HG03571 (cell line): Measurements from ENCODE around the gene OVOL2.
"Not testable (repeated sequence)": the region's sequence is repeated elsewhere in the genome, so short reads cannot be mapped to it uniquely, and the experiment has no call there.

ENCODE experiments used
- ATAC-seq: cut with Tn5 transposase; IDR thresholded peaks from one replicate; pipeline ENCODE4 v1.9.1; 2021; ENCODE audit not compliant: unreplicated experiment

The OVOL2 gene

DNA sequence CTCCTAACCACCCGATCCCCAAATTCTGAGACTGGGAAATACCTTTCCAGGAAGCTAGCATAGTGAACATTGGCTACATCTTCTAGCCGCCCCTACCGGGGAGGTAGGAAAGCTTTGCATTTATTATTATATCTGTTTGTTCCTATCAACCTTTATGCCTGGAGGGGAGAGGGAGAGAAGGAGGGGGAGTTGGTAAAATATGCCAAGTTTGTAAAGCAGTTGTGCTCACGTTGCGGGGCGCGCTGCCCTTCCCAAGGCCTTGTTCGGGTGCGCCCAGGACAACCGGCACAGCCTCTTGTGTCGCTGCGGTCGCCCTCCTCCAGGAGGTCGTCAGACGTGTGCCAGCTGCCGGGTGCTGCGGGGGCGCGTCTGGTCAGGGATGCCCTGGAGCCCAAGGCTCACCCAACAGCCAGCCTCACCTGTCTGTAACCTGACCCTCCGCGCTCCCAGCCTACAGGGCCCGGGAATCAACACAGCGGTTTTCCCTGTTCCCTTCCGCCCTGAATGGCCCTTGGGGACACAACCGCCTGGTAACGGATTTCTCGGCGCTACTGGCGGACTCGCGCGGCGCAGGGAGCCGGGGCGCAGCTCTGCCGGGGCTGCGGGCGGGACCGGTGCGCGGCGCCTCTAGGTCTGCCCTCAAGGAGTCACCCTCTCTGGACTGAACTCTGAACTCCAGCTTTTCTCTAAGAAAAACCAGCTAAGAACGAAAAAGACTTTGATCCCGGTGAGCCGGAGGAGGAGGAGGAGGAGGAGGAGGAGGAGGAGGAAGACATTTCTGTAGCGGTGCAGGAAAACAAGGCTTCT, 1.1 kb upstream of the OVOL2 start:
- ATAC-seq, result no peak

- ATAC-seq, result no peak
Observed at GRCh38 chr20:18057994-18058349, 256 bp upstream of the OVOL2 start.

DNA sequence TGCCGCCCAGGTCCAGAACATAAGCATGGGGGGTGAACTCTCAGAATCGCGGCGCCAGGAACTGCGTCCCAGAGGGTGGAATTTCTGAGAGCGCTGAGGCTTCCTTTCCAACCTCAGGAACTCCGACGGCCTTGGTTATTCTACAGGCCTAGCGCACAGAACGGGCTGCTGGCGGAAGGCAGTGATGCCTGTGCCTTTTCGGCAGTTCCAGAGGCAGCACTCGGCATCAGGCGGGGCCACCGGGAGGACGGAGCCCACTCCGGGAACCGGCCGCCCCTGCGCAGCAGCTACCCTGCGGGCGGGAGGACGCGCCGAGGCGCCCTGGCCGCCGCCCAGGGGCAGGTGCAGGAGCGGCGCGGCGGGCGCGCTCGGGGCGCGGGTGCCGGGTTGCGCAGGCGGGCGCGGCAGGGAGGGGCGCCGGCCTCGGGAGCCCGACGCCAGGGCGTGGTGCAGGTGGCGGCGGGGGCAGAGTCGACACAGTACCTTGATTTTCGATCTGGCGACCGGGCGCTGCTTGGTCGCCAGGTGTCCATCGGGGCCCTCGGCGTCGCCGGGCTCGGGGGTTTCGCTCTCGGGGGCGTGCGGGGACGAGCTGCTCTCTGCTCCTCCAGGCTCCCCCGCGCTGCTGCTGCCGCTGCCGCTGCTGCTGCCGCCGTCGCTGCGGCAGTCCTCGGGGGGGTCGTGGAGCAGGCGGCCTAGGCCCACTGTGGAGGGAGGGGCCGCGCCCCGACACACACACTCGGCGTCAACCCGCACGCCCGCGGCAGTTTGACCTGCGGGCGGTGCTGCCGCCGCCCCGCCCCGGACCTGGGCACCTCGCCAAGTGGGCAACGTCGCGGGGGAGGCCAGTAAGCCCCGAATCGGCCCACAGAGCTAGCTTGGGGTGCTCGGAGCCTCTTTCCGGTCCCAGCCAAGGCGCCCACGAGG, 1.3 kb downstream of the OVOL2 start:
- ATAC-seq, result no peak

GRCh38 chr20:18055261-18055660, 2.5 kb downstream of the OVOL2 start:
- no peak for ATAC-seq

DNA sequence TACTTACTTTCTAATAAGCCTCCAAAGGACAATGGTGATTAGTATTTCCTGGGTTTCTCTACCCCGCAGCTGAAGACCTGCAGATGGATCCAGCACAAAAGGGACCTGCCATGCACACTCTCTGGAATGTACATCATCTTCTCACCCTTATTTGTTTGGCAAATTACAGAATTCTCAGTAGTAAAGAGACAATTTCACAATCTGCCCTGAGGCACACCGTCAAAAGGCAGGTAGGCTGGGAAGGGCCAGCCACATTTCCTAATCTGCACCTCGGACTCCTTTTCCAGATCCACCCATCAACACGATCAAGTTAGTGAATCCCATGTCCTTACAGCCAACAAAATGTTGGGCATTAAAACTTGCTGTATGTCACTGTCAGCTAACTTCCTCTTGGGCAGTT, 4.9 kb downstream of the OVOL2 start:
- no peak for ATAC-seq

GRCh38 chr20:18050628-18051027, 7.1 kb downstream of the OVOL2 start:
- ATAC-seq, result no peak

DNA sequence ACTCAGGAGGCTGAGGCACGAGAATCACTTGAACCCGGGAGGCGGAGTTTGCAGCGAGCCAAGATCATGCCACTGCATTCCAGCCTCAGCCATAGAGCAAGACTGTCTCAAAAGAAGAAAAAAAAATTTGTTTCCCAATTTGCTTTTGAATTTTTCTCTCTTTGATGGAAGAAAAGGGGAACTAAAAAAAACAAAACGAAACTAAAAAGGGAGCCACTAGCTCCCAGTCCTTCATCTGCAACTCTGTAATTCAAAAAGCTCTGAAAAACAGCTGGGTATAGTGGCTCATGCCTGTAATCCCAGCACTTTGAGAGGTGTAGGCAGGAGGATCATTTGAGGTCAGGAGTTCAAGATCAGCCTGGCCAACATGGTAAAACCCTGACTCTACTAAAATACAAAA, 9.5 kb downstream of the OVOL2 start:
- no peak for ATAC-seq

DNA sequence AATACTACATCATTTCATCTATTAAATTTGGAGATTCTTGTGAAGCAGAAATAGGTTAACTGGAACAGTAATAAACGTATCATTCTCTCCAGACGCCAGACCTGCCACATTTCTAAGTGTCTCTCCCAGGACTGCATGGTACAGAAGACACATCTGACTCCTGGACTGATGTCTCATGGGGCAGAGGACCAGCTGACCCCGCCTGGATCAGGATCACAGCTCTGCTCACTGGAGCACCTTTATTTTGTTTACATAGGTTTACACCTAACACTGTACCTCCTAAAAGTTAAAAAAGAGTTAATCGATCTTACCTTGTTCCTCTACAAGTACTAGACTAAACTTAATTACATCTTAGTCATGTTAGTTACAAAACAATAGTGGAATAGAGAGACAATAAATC, 11.2 kb downstream of the OVOL2 start:
- ATAC-seq, result no peak

DNA sequence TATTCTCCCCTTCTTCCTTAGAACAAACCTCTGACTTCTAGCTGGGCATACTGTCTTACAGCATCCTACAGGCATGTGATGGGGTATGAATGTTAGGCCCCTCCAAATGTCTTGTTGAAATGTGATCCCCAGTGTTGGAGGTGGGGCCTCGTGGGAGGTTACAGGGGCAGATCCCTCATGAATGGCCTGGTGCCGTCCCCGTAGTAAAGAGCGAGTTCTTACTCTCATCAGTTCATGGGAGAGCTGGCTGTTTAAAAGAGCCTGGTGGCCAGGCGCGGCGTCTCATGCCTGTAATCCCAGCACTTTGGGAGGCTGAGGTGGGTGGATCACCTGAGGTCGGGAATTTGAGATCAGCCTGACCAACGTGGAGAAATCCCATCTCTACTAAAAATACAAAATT, 15.5 kb downstream of the OVOL2 start:
- no peak for ATAC-seq

DNA sequence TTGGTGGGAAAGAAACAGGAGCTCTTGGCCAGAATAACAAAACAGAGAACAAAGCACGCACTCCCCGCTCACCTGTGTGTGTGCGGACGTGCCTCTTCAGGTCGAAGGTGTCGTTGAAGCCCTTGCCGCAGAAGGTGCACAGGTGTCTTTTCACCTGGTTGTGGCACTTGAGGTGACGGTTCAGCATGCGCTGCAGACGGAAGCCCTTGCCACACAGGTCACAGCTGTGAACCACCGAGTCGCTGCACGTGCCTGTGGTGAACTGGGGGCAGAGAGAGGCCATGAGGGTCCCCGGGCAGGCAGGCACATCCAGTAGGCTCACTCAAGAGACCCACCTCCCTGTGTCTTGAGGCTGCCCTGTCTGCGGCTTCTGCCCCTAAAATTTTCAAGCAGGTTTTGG, 16.3 kb downstream of the OVOL2 start:
- ATAC-seq, result no peak

- ATAC-seq, result no peak
Observed at GRCh38 chr20:18039063-18039462, 18.7 kb downstream of the OVOL2 start.

DNA sequence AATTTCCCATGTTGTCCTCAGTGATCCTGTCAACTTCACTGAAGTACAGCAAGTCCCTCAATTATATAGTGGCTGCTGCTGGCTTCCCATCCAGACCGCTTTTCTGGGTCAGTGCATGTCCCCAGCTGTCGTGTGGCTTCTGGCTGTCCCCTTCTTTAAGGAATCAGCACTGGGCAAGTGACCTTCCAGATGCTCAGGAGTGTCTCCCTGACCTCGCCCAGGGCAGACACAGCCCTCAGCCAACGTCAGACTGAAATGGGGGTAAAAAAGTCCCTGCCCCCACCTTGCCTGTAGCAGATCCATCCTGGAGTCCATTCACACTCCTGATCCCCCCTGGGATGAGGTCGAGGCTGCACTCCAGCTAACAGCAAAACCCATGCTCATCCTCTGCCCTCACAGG, 23.7 kb downstream of the OVOL2 start:
- no peak for ATAC-seq

DNA sequence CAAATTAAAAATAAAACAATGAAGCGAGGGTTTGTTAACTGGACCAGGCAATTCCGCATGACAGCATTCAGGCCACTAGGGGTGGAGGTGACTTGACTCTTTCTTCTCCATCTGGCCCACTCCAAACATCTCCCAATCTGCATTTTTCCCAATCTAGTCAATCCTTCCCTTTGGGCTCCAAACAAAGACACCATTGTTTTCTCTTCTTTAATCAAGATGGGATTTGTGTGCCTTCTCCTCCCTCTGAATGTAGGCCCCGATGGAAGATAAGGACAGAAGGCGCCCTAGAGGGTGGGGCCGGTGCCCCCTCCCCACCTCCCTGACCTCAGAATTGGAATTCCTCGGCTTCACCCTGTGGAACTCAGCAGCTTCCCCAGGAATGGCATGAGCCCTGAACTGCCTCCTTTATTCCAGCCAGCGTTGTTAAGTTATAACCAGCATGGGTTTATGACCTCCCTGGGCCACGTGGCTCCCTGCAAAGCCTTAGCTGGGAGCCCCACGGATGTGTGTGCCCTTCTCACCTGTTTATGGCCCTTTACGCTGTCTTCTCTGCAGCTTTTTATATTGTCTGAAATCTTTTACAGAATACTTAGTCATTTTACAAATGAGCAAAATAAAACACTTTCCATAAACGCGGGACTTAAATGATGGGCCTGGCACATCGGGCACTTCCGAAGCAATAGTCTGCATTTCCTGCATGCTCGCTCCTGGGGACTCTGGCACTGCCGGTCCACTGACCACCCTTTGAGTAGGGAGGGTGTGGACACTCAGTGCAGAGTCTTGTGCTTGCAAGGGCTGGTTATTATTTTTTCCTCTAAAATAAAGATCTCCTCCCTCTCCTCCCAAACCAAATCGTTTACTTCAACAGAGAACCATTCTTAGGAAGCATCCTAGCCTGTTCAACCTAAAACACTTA, 24.5 kb downstream of the OVOL2 start:
- ATAC-seq, result no peak

DNA sequence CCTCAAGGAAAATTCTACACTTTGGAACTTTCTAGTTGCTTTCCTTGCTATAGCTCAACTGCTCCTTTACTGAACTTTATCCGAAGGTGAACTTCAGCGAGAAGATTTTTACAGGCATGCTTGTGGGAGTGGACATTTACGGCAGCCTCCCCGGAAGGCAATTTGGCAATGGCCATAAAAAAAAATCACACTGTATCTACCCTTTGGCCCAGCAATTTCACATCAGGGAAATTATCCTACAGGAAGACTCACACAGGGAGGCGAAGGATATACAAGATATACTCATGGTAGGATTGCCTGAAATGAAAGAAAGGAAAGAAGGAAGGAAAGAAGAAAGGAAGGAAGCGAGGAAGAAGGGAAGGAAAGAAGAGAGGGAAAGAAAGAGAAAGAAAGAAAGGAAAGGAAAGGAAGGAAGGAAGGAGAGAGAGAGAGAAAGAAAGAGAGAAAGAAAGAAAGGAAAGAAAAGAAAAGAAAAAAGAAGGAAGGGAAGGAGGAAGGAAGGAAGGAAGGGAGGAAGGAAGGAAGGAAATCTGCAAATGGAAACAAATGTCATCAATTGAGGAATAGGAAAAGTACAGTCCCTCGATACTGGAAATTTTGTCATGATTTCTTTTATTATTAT, 25.7 kb downstream of the OVOL2 start:
- no peak for ATAC-seq

- no peak for ATAC-seq
Observed at GRCh38 chr20:18031050-18031449, 26.7 kb downstream of the OVOL2 start.

GRCh38 chr20:18030020-18030419, 27.7 kb downstream of the OVOL2 start:
- no peak for ATAC-seq

DNA sequence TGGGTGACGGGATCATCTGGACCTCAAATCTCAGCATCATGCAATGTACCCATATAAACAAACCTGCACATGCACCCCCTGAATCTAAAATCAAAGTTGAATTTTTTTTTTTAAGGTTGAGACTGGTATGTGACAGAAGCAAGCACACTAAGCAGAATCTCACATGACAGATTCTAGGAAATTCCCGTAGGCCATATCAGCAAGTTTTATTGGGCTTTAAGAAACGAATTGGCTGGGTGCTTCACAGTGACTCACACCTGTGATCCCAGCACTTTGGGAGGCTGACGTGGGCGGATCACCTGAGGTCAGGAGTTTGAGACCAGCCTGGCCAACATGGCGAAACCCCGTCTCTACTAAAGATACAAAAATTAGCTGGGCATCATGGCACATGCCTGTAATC, 30.7 kb downstream of the OVOL2 start:
- ATAC-seq, result not testable (repeated sequence)

- ATAC-seq, result no peak
Observed at GRCh38 chr20:18024606-18025127, 33.0 kb downstream of the OVOL2 start.

GRCh38 chr20:18020931-18021330, 36.8 kb downstream of the OVOL2 start:
- ATAC-seq, result no peak

GRCh38 chr20:18019068-18019467, 38.6 kb downstream of the OVOL2 start:
- ATAC-seq, result no peak
